SKM-1 (cell line): ENCODE measurements around the gene MRPS15.

Source experiments
- DNase-seq: peaks from one replicate; lab custom pipeline; 2025; ENCODE audit not compliant: unreplicated experiment; lab: John Stamatoyannopoulos, UW

Gene MRPS15

DNA sequence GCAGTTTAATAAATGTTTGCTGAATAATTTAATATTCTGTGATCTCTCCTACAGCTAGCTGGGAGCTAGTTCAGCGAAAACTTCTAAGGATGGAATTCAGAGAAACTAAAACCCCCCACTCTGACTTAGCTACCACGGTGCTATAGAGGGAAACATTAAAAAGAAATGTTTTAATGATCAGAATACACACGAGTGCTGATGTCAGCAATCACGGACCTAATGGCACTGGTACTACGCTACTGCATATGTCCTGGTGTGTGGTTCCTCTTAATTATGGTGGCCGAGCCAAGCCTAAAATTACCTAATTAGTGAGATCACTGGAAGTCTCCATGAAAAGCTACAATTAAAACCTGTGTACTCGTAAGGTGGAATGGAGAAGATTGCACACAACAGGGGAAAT lies 42.5 kb downstream of the MRPS15 start:
- no peak for DNase-seq

DNA sequence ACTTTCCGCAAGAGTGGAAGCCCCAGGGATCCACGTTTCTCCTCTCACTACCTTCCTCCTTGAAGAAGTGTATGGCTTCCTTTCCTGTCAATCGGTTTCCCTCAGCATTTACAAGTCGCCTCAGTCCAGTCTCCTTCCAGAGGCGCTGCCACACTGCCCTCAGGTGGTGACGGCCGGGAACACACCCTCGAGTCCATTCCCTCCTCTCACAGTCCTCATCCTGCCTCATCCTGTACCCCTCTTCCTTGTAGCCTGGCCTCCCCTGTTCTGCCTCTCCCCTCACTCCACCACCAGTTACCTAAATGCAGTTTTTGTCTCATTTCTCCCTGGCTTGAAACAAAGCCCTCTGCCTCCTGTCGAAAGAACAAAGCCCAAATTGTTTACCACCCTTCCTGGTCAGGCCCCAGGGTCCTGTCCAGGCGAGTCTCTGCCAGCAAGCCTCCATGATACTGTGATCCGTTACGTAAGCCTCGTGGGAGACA lies 43.3 kb downstream of the MRPS15 start:
- DNase-seq: peak; percentile 89

DNA sequence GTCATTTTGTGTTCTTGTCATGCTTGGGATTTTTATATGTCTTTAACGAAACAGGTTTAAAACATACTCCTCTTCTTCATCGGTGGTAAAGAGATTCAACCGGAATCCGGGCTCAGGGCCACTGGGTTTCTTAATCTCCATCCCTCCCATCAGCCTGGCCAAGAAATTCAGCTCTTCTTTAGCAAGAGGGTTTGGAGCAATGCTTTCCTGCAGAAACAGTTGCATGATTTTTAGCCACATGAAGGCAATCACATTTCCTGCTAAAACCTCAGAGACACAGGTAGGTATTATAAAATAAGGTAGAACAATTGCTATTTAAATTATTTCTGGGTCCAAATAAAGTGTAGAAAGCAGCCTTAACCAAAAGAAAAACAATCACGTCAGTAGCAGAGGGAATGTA lies 43.8 kb downstream of the MRPS15 start:
- no peak for DNase-seq

DNA sequence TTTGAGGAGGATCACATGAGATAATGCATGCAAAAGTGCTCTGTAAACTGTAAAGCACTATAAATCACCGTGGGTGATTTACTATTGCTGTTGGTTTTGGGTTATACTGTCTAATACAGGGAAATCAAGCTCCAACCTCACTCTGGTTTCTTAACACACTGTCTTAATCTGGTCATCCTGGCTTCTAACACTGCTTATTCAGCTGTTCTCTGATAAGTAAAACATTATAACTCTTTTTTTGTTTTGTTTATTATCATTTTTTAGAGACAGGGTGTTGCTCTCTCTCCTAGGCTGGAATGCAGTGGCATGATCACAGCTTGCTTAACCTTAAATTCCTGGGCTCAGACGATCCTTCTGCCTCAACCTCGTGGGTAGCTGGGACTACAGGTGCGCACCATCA lies 44.6 kb downstream of the MRPS15 start:
- DNase-seq: no peak

DNA sequence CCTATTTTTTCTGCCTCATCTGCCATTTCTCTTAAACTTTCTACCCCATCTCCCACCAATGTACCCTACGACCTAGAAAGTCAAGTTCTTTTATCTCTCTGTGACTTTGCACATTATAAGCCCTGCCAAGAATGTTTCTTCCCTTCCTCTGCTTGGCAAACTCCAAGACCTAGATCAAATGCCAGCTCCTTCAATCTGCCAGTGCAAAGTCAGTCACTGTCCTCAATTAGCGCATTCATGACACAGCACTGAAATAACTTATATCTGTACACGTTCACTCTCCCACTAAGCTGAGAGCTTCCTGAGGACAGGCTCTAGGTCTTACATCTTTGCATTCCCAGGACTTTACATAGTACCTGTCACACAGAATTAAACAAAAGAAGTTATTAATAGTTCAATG lies 45.0 kb downstream of the MRPS15 start:
- no peak for DNase-seq

DNA sequence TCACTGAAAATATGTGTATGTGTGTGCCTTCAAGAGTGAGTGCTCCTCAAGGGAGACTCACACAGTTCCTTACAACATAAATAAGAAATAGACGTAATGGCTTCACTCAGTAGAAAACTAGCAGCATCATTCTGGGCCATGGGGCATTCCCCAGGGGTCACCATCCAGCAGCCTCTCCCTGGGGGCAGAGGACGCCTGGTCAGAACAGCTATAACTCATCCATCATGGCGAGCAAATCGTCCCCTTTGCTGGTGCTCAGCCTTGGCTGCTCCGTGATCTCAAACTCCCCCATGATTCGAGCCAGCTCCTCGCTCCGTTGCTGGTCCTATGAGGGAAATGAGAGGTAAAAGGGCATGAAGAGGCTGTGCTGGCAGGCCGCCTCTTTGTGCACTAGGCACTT lies 46.3 kb downstream of the MRPS15 start:
- no peak for DNase-seq

DNA sequence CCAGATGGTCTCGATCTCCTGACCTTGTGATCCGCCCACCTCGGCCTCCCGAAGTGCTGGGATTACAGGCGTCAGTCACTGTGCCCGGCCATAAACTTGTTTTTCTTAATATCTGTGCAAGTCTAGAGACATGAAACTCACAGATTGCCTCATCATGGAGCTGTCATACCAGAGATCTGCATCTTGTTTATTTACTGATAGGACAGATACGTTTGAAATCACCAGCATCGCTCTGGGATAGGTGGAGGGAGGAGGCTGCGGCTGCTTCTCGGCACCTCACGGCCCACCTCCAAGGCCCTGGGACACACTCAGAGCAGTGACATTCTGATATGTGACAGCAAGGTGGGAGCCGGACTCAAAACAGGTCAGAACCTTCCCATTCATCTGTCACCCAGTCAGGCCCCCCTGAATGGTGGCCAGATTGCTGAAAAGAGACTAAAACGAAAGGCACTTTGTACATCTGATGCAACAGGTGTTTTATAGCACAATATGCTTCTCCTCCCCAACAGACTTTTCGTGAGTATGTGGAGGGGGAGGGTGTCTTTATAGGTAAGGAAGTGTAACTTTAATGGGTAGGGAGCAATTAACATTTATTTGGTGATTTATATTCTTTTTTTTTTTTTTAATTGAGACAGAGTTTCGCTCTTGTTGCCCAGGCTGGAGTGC lies 48.4 kb downstream of the MRPS15 start:
- no peak for DNase-seq

DNA sequence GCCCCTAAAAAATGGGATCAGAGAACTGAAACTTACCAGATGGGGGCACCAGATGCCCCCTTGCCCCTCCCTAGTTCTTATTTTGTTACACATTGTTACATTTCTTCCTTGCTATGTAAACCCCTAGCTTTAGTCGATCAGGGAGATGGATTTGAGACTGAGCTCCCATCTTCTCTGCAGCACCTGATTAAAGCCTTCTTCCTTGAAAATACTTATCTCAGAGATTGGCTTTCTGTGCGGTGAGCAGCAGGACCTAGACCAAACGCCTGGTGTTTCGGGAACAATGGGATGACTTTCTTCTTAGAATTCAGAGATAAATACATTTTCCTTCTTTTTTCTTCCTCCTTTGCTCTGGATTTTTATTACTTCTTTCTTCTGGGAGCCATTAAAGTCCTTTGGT lies 49.8 kb downstream of the MRPS15 start:
- no peak for DNase-seq

DNA sequence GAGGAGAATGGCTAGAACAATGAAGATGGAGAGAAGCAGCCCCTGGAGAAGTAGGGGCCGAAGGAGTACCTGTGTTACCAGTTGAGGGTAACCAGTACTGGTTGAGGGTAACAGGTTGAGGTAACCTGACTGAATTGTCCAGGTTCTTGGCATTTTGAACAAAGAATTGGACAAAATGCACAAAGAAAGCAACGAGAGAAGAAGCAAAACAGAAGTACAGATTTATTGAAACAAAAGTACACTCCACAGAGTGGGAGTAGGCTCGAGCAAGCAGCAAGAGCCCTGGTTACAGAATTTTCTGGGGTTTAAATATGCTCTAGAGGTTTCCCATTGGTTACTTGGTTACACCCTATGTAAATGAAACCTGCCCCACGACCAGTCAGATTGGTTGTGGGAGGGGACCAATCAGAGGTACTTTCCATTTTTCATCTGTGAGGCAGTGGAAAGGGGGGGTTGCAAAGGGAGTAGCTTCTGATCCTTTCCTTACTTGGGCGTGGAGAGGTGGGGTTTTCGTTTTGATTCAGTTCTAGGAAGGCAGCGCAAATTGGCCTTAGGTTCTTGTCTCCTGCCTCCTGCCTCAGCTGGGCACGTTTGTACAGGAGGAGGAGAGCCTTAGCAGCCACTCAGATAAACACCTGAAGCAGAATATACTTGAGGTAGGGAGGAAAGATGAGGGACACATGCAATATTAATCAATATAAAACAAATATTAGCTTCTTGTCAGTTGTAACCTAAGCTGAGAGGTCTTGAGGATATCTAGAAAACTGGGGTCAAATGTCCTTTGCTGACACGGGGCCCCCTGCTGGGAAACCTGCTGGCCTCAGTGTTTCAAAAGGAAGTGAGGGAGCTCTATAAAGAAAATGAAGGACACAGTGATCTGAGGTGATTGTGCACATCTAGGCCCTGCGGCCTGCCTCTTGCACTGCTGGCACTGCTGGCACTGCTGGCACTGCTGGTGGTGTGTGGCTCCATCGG lies 52.2 kb downstream of the MRPS15 start:
- DNase-seq: no peak

DNA sequence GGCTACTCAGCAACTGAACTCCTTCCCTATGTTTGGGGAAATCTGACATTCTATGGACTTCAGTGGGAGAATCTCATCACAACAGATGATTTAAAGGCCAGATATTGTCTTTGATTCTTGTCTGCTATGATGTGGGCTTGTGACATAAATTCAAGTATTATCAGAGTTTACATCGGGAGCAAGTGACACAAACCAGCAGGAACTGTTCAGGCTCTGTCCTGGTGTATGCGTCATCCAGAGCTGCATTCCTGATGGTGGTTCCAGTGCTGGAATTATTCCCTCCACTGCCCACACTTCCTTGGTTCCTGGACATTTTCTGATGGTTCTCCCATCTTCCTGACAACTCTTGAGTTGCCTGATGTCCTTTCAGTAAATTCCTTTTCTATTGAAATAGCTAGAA lies 55.7 kb downstream of the MRPS15 start:
- DNase-seq: no peak

DNA sequence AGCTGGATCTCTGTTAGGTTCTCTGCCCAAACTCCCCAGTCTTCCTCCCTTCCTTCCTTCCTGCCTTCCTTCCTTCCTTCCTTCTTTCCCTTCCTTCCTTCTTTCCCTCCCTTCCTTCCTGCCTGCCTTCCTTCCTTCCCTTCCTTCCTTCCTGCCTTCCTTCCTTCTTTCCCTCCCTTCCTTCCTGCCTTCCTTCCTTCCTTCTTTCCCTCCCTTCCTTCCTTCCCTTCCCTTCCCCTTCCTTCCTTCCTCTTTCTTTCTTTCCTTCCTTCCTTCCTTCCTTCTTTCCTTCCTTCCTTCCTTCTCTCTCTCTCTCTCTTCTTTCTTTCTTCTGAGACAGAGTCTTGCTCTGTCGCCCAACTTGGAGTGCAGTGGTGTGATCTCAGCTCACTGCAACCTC lies 57.7 kb downstream of the MRPS15 start:
- DNase-seq: no peak
